Measurements from ENCODE around the gene TLE4. TPM values are rescaled to one million over a fixed set of nuclear protein-coding genes. Genes with fewer than 3 reads are reported as not detected.

The TLE4 gene
- polyA plus RNA-seq, 3 donors, result 21.0 to 107 (median 21.7) TPM

GRCh38 chr9:79671558-79671957 lies 99.8 kb downstream of the TLE4 start:
- H2AFZ ChIP-seq (ENCODE audit: insufficient read depth, low read depth, low read length, poor library complexity, severe bottlenecking), result no peak overlapping the region
- no peaks in the 10 kb centered on the region for H3K27me3 ChIP-seq (ENCODE audit: control insufficient read depth in 2 of 2, insufficient read depth in 2 of 2, low read length in 2 of 2)
- Mint-ChIP-seq H3K9me3 (peaks cover 0 to 3% (median 0%) of the 10 kb centered on the region in 7 donors), H3K4me3 (no peak overlapping the region), H3K36me3 (peaks cover 58 to 72% of the 10 kb centered on the region in 2 donors), H3K27ac (peak overlapping the region in 2 of 7 donors; percentile 40 to 48), H3K27me3 (ENCODE audit: low read depth in 3 of 3) (no peaks in the 10 kb centered on the region), H3K4me1 (peaks cover 18% of the 10 kb centered on the region)
- peaks cover 72% of the 10 kb centered on the region for H3K79me2 ChIP-seq (ENCODE audit: insufficient read depth, low read length)
- DNase-seq, result no peak
- intact Hi-C loops (cut with micrococcal nuclease), result no loop called here
- no peak for TF ChIP-seq CTCF (IDR thresholded peaks at IDR 0.05)
- H3K4me1 ChIP-seq (ENCODE audit: control insufficient read depth in 1 of 2, insufficient read depth in 2 of 2, low read length in 2 of 2), result no peaks in the 10 kb centered on the region
- no peaks in the 10 kb centered on the region for H3K9me3 ChIP-seq (replicated peaks in 1 of 2; ENCODE audit: control insufficient read depth in 1 of 2, insufficient read depth in 1 of 2, low read length in 2 of 2)
- H4K20me1 ChIP-seq (ENCODE audit: insufficient read depth, low read length), result peaks cover 90% of the 10 kb centered on the region
- no CpG with 5 or more reads among the region's 2 CpGs for WGBS (ENCODE audit: insufficient coverage)
- H3K4me3 ChIP-seq (replicated peaks in 1 of 3; ENCODE audit: low read depth in 2 of 3, low read length in 3 of 3), result no peak overlapping the region
- peaks cover 17 to 62% of the 10 kb centered on the region in 2 donors for H3K36me3 ChIP-seq (replicated peaks in 1 of 2; ENCODE audit: control insufficient read depth in 1 of 2, insufficient read depth in 2 of 2, low read length in 2 of 2)
- no peak overlapping the region for H3K4me2 ChIP-seq (replicated peaks; ENCODE audit: extremely low read depth, low read length, poor library complexity, severe bottlenecking)
- peak overlapping the region in 1 of 2 donors; percentile 53 for H3K27ac ChIP-seq (ENCODE audit: low read depth in 1 of 2, low read length in 2 of 2)
- no peak overlapping the region for H3K9ac ChIP-seq (ENCODE audit: insufficient read depth, low read length, poor library complexity, severe bottlenecking)

- Mint-ChIP-seq H3K4me3 (no peak overlapping the region), H3K36me3 (peaks cover 54 to 68% of the 10 kb centered on the region in 2 donors), H3K4me1 (peaks cover 16% of the 10 kb centered on the region), H3K9me3 (peaks cover 0 to 3% (median 0%) of the 10 kb centered on the region in 7 donors), H3K27ac (peak overlapping the region in 2 of 7 donors; percentile 15 to 52), H3K27me3 (ENCODE audit: low read depth in 3 of 3) (no peaks in the 10 kb centered on the region)
- Histone ChIP-seq H3K9me3 (replicated peaks in 1 of 2; ENCODE audit: control insufficient read depth in 1 of 2, insufficient read depth in 1 of 2, low read length in 2 of 2) (no peaks in the 10 kb centered on the region), H3K27me3 (ENCODE audit: control insufficient read depth in 2 of 2, insufficient read depth in 2 of 2, low read length in 2 of 2) (no peaks in the 10 kb centered on the region), H4K20me1 (ENCODE audit: insufficient read depth, low read length) (peaks cover 90% of the 10 kb centered on the region), H3K4me3 (replicated peaks in 1 of 3; ENCODE audit: low read depth in 2 of 3, low read length in 3 of 3) (no peak overlapping the region), H2AFZ (ENCODE audit: insufficient read depth, low read depth, low read length, poor library complexity, severe bottlenecking) (no peak overlapping the region), H3K79me2 (ENCODE audit: insufficient read depth, low read length) (peaks cover 70% of the 10 kb centered on the region), H3K4me2 (replicated peaks; ENCODE audit: extremely low read depth, low read length, poor library complexity, severe bottlenecking) (no peak overlapping the region), H3K36me3 (replicated peaks in 1 of 2; ENCODE audit: control insufficient read depth in 1 of 2, insufficient read depth in 2 of 2, low read length in 2 of 2) (peaks cover 17 to 55% of the 10 kb centered on the region in 2 donors), H3K27ac (ENCODE audit: low read depth in 1 of 2, low read length in 2 of 2) (peak overlapping the region in 1 of 2 donors; percentile 58), H3K9ac (ENCODE audit: insufficient read depth, low read length, poor library complexity, severe bottlenecking) (no peak overlapping the region), H3K4me1 (ENCODE audit: control insufficient read depth in 1 of 2, insufficient read depth in 2 of 2, low read length in 2 of 2) (no peaks in the 10 kb centered on the region)
- no peak for TF ChIP-seq CTCF (IDR thresholded peaks at IDR 0.05)
- DNase-seq, result no peak
- no CpG with 5 or more reads among the region's 3 CpGs for WGBS (ENCODE audit: insufficient coverage)
- intact Hi-C loops (cut with micrococcal nuclease), result no loop called here
These were observed 100.5 kb downstream of the TLE4 start for GRCh38 chr9:79672236-79672635.

Data from CD14-positive monocyte (primary cell).